Erythroblast (primary cell): ENCODE results near the gene SIX3.

Experiments
- DNase-seq, 2 experiments: peaks; one replicate each; lab custom pipeline; 2025; lab: John Stamatoyannopoulos, UW
- GATA1 ChIP-seq: IDR thresholded peaks from 2 replicates; pipeline ENCODE4 v1.6.1; 2011; ENCODE audit warnings: low read depth, mild to moderate bottlenecking, control low read depth, low read length, moderate library complexity
- POLR2A ChIP-seq: IDR thresholded peaks from 2 replicates; pipeline ENCODE4 v1.6.1; 2011; ENCODE audit warnings: mild to moderate bottlenecking, low read length

Gene SIX3

GRCh38 chr2:44943031-44943692, 1.7 kb downstream of the SIX3 start:
- DNase-seq = no peak
- TF ChIP-seq POLR2A (no peak), GATA1 (no peak)

- DNase-seq = no peak
- TF ChIP-seq GATA1 (no peak), POLR2A (no peak)
Observed at GRCh38 chr2:44943693-44944101, 2.2 kb downstream of the SIX3 start.

GRCh38 chr2:44944102-44944951, 2.8 kb downstream of the SIX3 start:
- TF ChIP-seq POLR2A (no peak), GATA1 (no peak)
- no peak for DNase-seq

GRCh38 chr2:44944952-44945612, 3.6 kb downstream of the SIX3 start:
- TF ChIP-seq GATA1 = no peak
- TF ChIP-seq POLR2A = no peak
- no peak for DNase-seq

GRCh38 chr2:44945676-44946371, 4.3 kb downstream of the SIX3 start:
- DNase-seq = no peak
- TF ChIP-seq POLR2A (no peak), GATA1 (no peak)

GRCh38 chr2:44946372-44947027, 5.0 kb downstream of the SIX3 start:
- DNase-seq = no peak
- no peak for TF ChIP-seq GATA1
- no peak for TF ChIP-seq POLR2A

GRCh38 chr2:44947028-44947375, 5.5 kb downstream of the SIX3 start:
- no peak for DNase-seq
- TF ChIP-seq GATA1 = no peak
- TF ChIP-seq POLR2A = no peak

- no peak for DNase-seq
- no peak for TF ChIP-seq POLR2A
- no peak for TF ChIP-seq GATA1
Observed at GRCh38 chr2:44948565-44949328, 7.2 kb downstream of the SIX3 start.

GRCh38 chr2:44949329-44950151, 8.0 kb downstream of the SIX3 start:
- no peak for TF ChIP-seq GATA1
- no peak for DNase-seq

- TF ChIP-seq GATA1 (no peak), POLR2A (no peak)
Observed at GRCh38 chr2:44950646-44951045, 9.1 kb downstream of the SIX3 start.

GRCh38 chr2:44951124-44951523, 9.6 kb downstream of the SIX3 start:
- DNase-seq = no peak
- TF ChIP-seq GATA1 (no peak), POLR2A (no peak)

More at GRCh38 chr2:44950646-44951045, 9.1 kb downstream of the SIX3 start:
- no peak for DNase-seq

GRCh38 chr2:44951714-44952113, 10.2 kb downstream of the SIX3 start:
- TF ChIP-seq GATA1 (no peak), POLR2A (no peak)
- DNase-seq = no peak
